Brain pericyte (primary cell): Measurements from ENCODE around the gene SSMEM1.
"Not testable (repeated sequence)": the region's sequence is repeated elsewhere in the genome, so short reads cannot be mapped to it uniquely, and the experiment has no call there.

ENCODE experiments used
- DNase-seq: peaks from one replicate; pipeline ENCODE4 v3.0.0-alpha.2; 2012; ENCODE audit warnings: low read depth, low spot score

Gene SSMEM1

GRCh38 chr7:130210181-130210935 lies 2.7 kb downstream of the SSMEM1 start:
- no peak for DNase-seq

- DNase-seq = no peak
Observed at GRCh38 chr7:130213828-130214227, 6.2 kb downstream of the SSMEM1 start.

DNA sequence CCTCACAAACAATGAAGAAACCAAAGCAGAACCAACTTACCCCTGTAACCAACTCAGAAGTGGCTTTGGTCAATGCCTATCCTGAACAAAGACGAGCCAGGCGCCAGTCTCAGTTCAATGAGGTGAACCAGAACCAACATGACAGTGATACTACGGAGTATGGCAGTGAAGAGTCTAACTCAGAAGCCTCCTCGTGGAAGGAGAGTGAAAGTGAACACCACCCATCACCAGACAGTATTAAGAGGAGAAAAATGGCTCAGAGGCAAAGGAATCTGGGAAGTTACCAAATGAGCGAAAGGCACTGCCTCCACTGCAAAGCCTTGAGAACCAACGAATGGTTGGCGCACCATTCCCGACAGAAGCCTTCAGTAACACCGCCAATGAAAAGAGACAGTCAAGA lies 8.4 kb downstream of the SSMEM1 start:
- no peak for DNase-seq

- DNase-seq = no peak
Observed at GRCh38 chr7:130216750-130217149, 9.1 kb downstream of the SSMEM1 start.

GRCh38 chr7:130218806-130219620 lies 11.4 kb downstream of the SSMEM1 start:
- DNase-seq = no peak

DNA sequence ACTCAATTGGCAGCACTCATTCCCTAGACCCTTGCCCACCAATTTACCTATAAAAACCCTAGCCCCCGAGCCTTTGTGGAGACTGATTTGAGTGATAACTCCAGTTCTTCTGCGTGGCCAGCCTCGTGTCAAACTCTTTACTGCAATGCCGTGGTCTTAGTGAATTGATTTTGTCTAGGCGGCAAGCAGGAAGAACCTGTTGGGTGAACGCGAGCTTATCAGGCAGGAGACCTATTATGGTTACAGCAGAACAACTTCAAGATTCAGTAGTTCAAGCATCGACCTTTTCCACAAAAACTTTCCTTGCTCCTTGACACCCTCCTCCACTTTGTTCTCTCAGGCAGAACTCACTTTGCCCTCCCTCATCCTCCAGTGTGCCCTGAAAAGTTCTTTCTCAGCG lies 12.2 kb downstream of the SSMEM1 start:
- DNase-seq = no peak

- no peak for DNase-seq
Observed at GRCh38 chr7:130221746-130222145, 14.1 kb downstream of the SSMEM1 start.

DNA sequence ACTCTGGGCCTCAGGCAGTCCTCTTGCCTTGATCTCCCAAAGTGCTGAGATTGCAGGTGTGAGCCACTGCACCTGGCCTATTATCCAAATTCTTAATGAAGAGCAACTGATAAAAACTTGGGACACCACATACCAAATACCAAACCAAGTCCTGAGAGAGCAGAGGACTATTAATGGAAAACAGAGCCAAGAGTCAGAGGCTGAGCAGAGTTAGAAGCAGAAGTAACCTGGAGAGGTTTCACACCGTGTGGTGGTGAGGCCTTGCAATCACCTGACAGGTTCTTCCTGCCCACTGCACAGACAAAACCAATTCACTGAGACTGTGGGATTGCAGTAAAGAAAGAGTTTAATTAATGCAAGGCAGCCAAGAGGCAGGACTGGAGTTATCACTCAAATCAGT lies 16.0 kb downstream of the SSMEM1 start:
- DNase-seq = no peak

DNA sequence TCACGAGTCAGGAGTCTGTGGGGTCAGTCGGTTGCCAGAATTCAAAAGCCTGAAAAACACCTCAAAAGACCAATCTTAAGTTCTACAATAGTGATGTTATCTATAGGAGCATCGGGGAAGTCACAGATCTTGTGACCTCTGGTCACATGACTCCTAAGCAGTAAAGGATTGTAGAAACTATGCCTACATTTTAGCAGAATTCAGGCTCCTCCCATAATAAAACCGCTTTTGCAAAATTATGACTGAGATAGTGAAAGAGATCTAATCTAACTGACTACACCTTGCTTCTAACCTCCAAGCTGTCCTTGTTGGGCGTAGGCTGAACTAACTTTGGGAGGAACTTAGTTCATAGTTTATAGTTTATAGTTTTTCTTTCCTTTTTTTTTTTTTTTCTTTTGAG lies 16.6 kb downstream of the SSMEM1 start:
- DNase-seq = no peak

- not testable (repeated sequence) for DNase-seq
Observed at GRCh38 chr7:130224923-130225322, 17.3 kb downstream of the SSMEM1 start.

DNA sequence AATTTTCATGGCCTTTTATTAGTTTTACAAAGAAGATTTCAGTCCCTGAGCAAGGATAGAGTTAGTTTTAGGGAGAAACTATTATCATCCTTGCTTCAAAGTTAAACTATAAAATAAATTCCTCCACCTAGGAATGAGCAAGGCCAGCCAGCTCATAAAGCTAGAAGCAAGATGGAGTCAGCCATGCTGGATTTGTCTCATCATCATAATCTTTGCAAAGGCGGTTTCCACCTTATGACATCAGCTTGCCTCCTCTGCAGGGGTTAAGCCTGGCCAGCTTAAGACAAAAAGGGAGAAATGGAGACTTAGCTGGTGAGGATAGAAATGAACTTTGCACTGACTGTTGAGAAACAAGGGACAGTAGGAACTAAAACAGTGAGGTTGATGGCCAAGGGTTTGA lies 18.7 kb downstream of the SSMEM1 start:
- no peak for DNase-seq

GRCh38 chr7:130227883-130228575 lies 20.4 kb downstream of the SSMEM1 start:
- no peak for DNase-seq

- no peak for DNase-seq
Observed at GRCh38 chr7:130228840-130229502, 21.3 kb downstream of the SSMEM1 start.

GRCh38 chr7:130229981-130230380 lies 22.3 kb downstream of the SSMEM1 start:
- DNase-seq = not testable (repeated sequence)

- no peak for DNase-seq
Observed at GRCh38 chr7:130231792-130232191, 24.1 kb downstream of the SSMEM1 start.

- no peak for DNase-seq
Observed at GRCh38 chr7:130232209-130232608, 24.5 kb downstream of the SSMEM1 start.

DNA sequence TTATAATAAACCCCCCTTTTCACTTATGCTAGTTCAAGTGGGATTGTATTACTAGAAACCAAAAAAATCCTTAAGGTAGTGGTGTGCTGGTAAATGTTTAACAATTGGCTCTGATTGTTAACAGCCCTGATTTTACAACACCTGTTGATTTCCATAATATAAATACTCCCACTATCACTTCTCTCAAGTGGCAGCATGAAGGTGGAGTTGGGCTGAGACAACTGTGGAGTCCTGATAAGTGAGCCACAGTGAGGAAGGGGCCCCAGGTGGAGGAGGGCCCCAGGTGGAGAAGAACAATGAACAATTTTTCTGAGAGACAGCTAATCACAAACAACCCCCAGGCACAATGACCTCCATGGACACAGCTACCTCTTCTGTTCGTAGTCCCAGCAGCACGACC lies 26.4 kb downstream of the SSMEM1 start:
- no peak for DNase-seq

- not testable (repeated sequence) for DNase-seq
Observed at GRCh38 chr7:130236361-130236760, 28.7 kb downstream of the SSMEM1 start.

GRCh38 chr7:130240240-130240639 lies 32.6 kb downstream of the SSMEM1 start:
- no peak for DNase-seq

GRCh38 chr7:130242198-130243014 lies 34.7 kb downstream of the SSMEM1 start:
- no peak for DNase-seq

- DNase-seq = not testable (repeated sequence)
Observed at GRCh38 chr7:130243486-130243885, 35.8 kb downstream of the SSMEM1 start.
